KMS-11 (cell line): Measurements from ENCODE around the gene FOXP4.

Experiments
- H2AFZ ChIP-seq: fragments of 200-600 bp; sonication (generic); 2 replicates; pipeline ENCODE4 v1.6.1; 2016; ENCODE audit warnings: antibody characterized with exemption, mixed run types, low read depth
- H3K27ac ChIP-seq: fragments of 200-600 bp; sonication (generic); 2 replicates; pipeline ENCODE4 v1.6.1; 2016; ENCODE audit warnings: mild to moderate bottlenecking, mixed run types
- H3K27me3 ChIP-seq: fragments of 200-600 bp; sonication (generic); 2 replicates; pipeline ENCODE4 v1.6.1; 2017; ENCODE audit warnings: mild to moderate bottlenecking, low read depth, mixed run types, moderate library complexity; ENCODE audit not compliant: insufficient read depth
- H3K36me3 ChIP-seq: fragments of 200-600 bp; sonication (generic); 2 replicates; pipeline ENCODE4 v1.6.1; 2017; ENCODE audit warnings: mild to moderate bottlenecking, mixed run types; ENCODE audit not compliant: insufficient read depth
- H3K4me1 ChIP-seq: fragments of 200-600 bp; sonication (generic); 2 replicates; pipeline ENCODE4 v1.6.1; 2016; ENCODE audit warnings: mild to moderate bottlenecking, low read depth, mixed run types; ENCODE audit not compliant: poor library complexity, severe bottlenecking
- H3K4me2 ChIP-seq: fragments of 200-600 bp; sonication (generic); 2 replicates; pipeline ENCODE4 v1.7.0; 2016; ENCODE audit warnings: mild to moderate bottlenecking, mixed run types
- H3K4me3 ChIP-seq: fragments of 200-600 bp; sonication (generic); IDR thresholded peaks from 2 replicates; pipeline ENCODE4 v1.6.1; 2017; ENCODE audit warnings: low read depth, low read length, mixed read lengths; ENCODE audit not compliant: insufficient read depth
- H3K79me2 ChIP-seq: fragments of 200-600 bp; sonication (generic); 2 replicates; pipeline ENCODE4 v1.6.1; 2016; ENCODE audit warnings: low read depth, mixed run types; ENCODE audit not compliant: insufficient read depth
- H3K9ac ChIP-seq: fragments of 200-600 bp; sonication (generic); 2 replicates; pipeline ENCODE4 v1.6.1; 2016; ENCODE audit warnings: mild to moderate bottlenecking, mixed run types
- H4K20me1 ChIP-seq: fragments of 200-600 bp; sonication (generic); 2 replicates; pipeline ENCODE4 v1.6.1; 2016; ENCODE audit warnings: mild to moderate bottlenecking, mixed run types; ENCODE audit not compliant: insufficient read depth
- CTCF ChIP-seq: fragments of 200-600 bp; sonication (generic); conservative IDR thresholded peaks from 2 replicates; pipeline ENCODE4 v1.6.1; 2017; ENCODE audit warnings: low read depth, mild to moderate bottlenecking, antibody characterized with exemption, low read length, moderate library complexity, mixed read lengths

Gene FOXP4

GRCh38 chr6:41549673-41550072 is 3.5 kb downstream of the FOXP4 start:
- Histone ChIP-seq H3K4me2 (no peak overlapping the region), H3K79me2 (peaks cover 12% of the 10 kb centered on the region; the same call in 1 of the 2 replicates), H3K36me3 (no peaks in the 10 kb centered on the region), H3K27ac (no peak overlapping the region), H2AFZ (no peak overlapping the region), H4K20me1 (no peaks in the 10 kb centered on the region), H3K4me3 (no peak overlapping the region), H3K9ac (no peak overlapping the region), H3K4me1 (peaks cover 5% of the 10 kb centered on the region), H3K27me3 (no peaks in the 10 kb centered on the region)
- no peak for TF ChIP-seq CTCF

- no peak overlapping the region for H3K4me3 ChIP-seq
- H3K36me3 ChIP-seq = no peaks in the 10 kb centered on the region
- no peak overlapping the region for H3K27ac ChIP-seq
- no peaks in the 10 kb centered on the region for H4K20me1 ChIP-seq
- H3K27me3 ChIP-seq = no peaks in the 10 kb centered on the region
- TF ChIP-seq CTCF = no peak
- no peak overlapping the region for H2AFZ ChIP-seq
- H3K79me2 ChIP-seq = peaks cover 10% of the 10 kb centered on the region; the same call in 1 of the 2 replicates
- H3K4me2 ChIP-seq = no peak overlapping the region
- no peaks in the 10 kb centered on the region for H3K4me1 ChIP-seq
- H3K9ac ChIP-seq = no peak overlapping the region
Measured at GRCh38 chr6:41551086-41551700, 5.0 kb downstream of the FOXP4 start.

GRCh38 chr6:41551857-41552256 is 5.7 kb downstream of the FOXP4 start:
- no peaks in the 10 kb centered on the region for H3K4me1 ChIP-seq
- no peaks in the 10 kb centered on the region for H3K27me3 ChIP-seq

GRCh38 chr6:41552723-41553122 is 6.5 kb downstream of the FOXP4 start:
- Histone ChIP-seq H3K4me2 (no peak overlapping the region), H3K79me2 (peaks cover 4% of the 10 kb centered on the region; the same call in 1 of the 2 replicates), H3K4me3 (no peak overlapping the region), H2AFZ (no peak overlapping the region), H3K27me3 (no peaks in the 10 kb centered on the region), H3K4me1 (no peaks in the 10 kb centered on the region), H3K9ac (no peak overlapping the region), H4K20me1 (no peaks in the 10 kb centered on the region), H3K36me3 (no peaks in the 10 kb centered on the region), H3K27ac (no peak overlapping the region)
- TF ChIP-seq CTCF = no peak

More at GRCh38 chr6:41551857-41552256, 5.7 kb downstream of the FOXP4 start:
- H3K4me2 ChIP-seq = no peak overlapping the region
- no peak for TF ChIP-seq CTCF
- H3K4me3 ChIP-seq = no peak overlapping the region
- H4K20me1 ChIP-seq = no peaks in the 10 kb centered on the region
- no peak overlapping the region for H2AFZ ChIP-seq
- H3K9ac ChIP-seq = no peak overlapping the region
- no peak overlapping the region for H3K27ac ChIP-seq
- no peaks in the 10 kb centered on the region for H3K36me3 ChIP-seq
- H3K79me2 ChIP-seq = peaks cover 10% of the 10 kb centered on the region; the same call in 1 of the 2 replicates
